Spleen (tissue), 11 donors: ENCODE data around the gene GCSAML. TPM values are rescaled to one million over a fixed set of nuclear protein-coding genes. Genes with fewer than 3 reads are reported as not detected.

ENCODE experiments used
- DNase-seq: peaks from one replicate; pipeline ENCODE4 v3.0.0-alpha.2; 2020
- H3K27ac ChIP-seq, 8 donors: fragments of 200-600 bp; sonication (generic) in 7 of 8; 1 replicate in 4 of 8; 2 replicates in 4 of 8; pipeline versions ENCODE4 v1.5.0 to v1.8.0; 2016 to 2021; ENCODE audit warnings: inconsistent platforms in 4 of 8, mild to moderate bottlenecking in 4 of 8, moderate library complexity in 1 of 8
- H3K27me3 ChIP-seq, 7 donors: fragments of 200-600 bp; sonication (generic) in 6 of 7; replicated peaks in 1 of 7; 1 replicate in 4 of 7; 2 replicates in 3 of 7; pipeline versions ENCODE4 v1.5.0 to v1.8.0; 2016 to 2021; ENCODE audit warnings: inconsistent platforms in 3 of 7, mild to moderate bottlenecking in 1 of 7
- H3K36me3 ChIP-seq, 6 donors: fragments of 200-600 bp; sonication (generic) in 5 of 6; 1 replicate in 4 of 6; 2 replicates in 2 of 6; pipeline versions ENCODE4 v1.5.0 to v1.8.0; 2016 to 2021; ENCODE audit warnings: inconsistent platforms in 2 of 6
- H3K4me1 ChIP-seq, 6 donors: fragments of 200-600 bp; sonication (generic) in 5 of 6; 1 replicate in 3 of 6; 2 replicates in 3 of 6; pipeline versions ENCODE4 v1.5.0 to v1.8.0; 2016 to 2021; ENCODE audit warnings: inconsistent platforms in 3 of 6
- H3K4me3 ChIP-seq, 8 donors: fragments of 200-600 bp; sonication (generic) in 7 of 8; 1 replicate in 4 of 8; 2 replicates in 4 of 8; pipeline versions ENCODE4 v1.5.0 to v1.8.0; 2016 to 2021; ENCODE audit warnings: inconsistent platforms in 4 of 8, mild to moderate bottlenecking in 4 of 8, moderate library complexity in 2 of 8
- H3K9me3 ChIP-seq, 8 donors: fragments of 200-600 bp; sonication (generic) in 7 of 8; 1 replicate in 4 of 8; 2 replicates in 4 of 8; pipeline versions ENCODE4 v1.5.0 to v1.8.0; 2016 to 2021; ENCODE audit warnings: inconsistent platforms in 4 of 8
- CTCF ChIP-seq, 11 experiments: fragments of 200-600 bp in 7 of 11; fragments of 450-650 bp in 4 of 11; sonication (generic) in 4 of 11; IDR thresholded peaks in 8 of 11; conservative IDR thresholded peaks in 3 of 11; 1 replicate in 7 of 11; 2 replicates in 4 of 11; pipeline versions ENCODE4 v1.4.0 to v1.8.0; 2016 to 2021; ENCODE audit warnings: antibody characterized with exemption in 11 of 11, inconsistent platforms in 4 of 11, mild to moderate bottlenecking in 1 of 11
- POLR2A ChIP-seq, 3 donors: fragments of 450-650 bp; IDR thresholded peaks; one replicate each; pipeline ENCODE4 v1.5.1; 2017; ENCODE audit warnings: antibody characterized with exemption in 3 of 3, mild to moderate bottlenecking in 1 of 3
- POLR2AphosphoS5 ChIP-seq, 3 donors: sonication (generic); formaldehyde crosslinking; IDR thresholded peaks; one replicate each; pipeline ENCODE4 v1.5.1; 2017; ENCODE audit warnings: antibody characterized with exemption in 3 of 3
- WGBS, 5 donors: extraction: QIAGEN DNeasy Blood & Tissue Kit in 3 of 5; methylation state at CpG; one replicate each; pipeline versions ENCODE4 v1.1.5 to v1.1.7; 2013 to 2018; 5-methylcytosine and 5-hydroxymethylcytosine counted together
- intact Hi-C: fragments of 100-400 bp; cut with DNase I; formaldehyde crosslinking; loops from one replicate; pipeline ENCODE4 v1.15.0; 2023; ENCODE audit warnings: low total_unique reads
- polyA plus RNA-seq, 3 donors: library from polyadenylated mRNA; stranded (reverse); fragments of 200-250 nt; gene quantifications; one replicate each; pipeline ENCODE4 v1.2.1, GENCODE V29; 2013
- total RNA-seq, 7 donors: library from RNA; depleted of rRNA in 3 of 7; stranded (reverse); fragments of >200 nt in 3 of 7; fragmentation: NEBNext Ultra II Directional in 4 of 7; extraction: Animal tissue kit (Norgen Biotek cat#: 25700) in 4 of 7; gene quantifications; one replicate each; pipeline versions ENCODE4 v1.1.0 to v1.2.1, GENCODE V29; 2016 to 2021
- donor health status: healthy with polysubstance abuse.
- donor health status: DM: no; HTN: no; CAD: no; lungs with moderate emphysema.
- donor health status: DM: no; HTN: no; CAD: no.
- donor health status: Bipolar disorder and iron deficiency.
- donor health status: healthy.
- donor health status: DM: no; HTN: no; CAD: no.
- donor health status: DM: yes; HTN: yes; CAD: no.

The GCSAML gene
- total and polyA plus RNA-seq, 10 donors = 0.03 to 0.74 (median 0.44) TPM; not detected in 2

- WGBS, 5 donors = 77 to 91% (median 84%) methylated on average over 5 of the region's 5 CpGs
- no peak for DNase-seq
- Histone ChIP-seq H3K27ac (no peak overlapping the region), H3K4me1 (no peaks in the 10 kb centered on the region), H3K4me3 (no peak overlapping the region), H3K9me3 (no peaks in the 10 kb centered on the region), H3K36me3 (no peaks in the 10 kb centered on the region), H3K27me3 (peaks cover 0 to 6% (median 0%) of the 10 kb centered on the region in 7 donors)
- intact Hi-C loops = no loop called here
- TF ChIP-seq POLR2AphosphoS5 (IDR thresholded peaks at IDR 0.05) = no peak
- TF ChIP-seq CTCF (IDR thresholded peaks at IDR 0.05 in 8 of 11, conservative IDR thresholded peaks at IDR 0.05 in 3 of 11) = no peak
- TF ChIP-seq POLR2A (IDR thresholded peaks at IDR 0.05) = no peak
These were observed 10.4 kb upstream of the GCSAML start for GRCh38 chr1:247538561-247538960.

- no peak for DNase-seq
- TF ChIP-seq POLR2AphosphoS5 (IDR thresholded peaks at IDR 0.05) (no peak), POLR2A (IDR thresholded peaks at IDR 0.05) (no peak), CTCF (IDR thresholded peaks at IDR 0.05 in 8 of 11, conservative IDR thresholded peaks at IDR 0.05 in 3 of 11) (no peak)
- Histone ChIP-seq H3K27ac (no peak overlapping the region), H3K4me1 (no peaks in the 10 kb centered on the region), H3K27me3 (peaks cover 0 to 6% (median 0%) of the 10 kb centered on the region in 7 donors), H3K36me3 (no peaks in the 10 kb centered on the region), H3K4me3 (no peak overlapping the region), H3K9me3 (no peaks in the 10 kb centered on the region)
- intact Hi-C loops = no loop called here
- WGBS, 5 donors = 54 to 72% (median 63%) methylated on average over 6 of the region's 6 CpGs
These were observed 9.7 kb upstream of the GCSAML start for GRCh38 chr1:247539215-247539614.

GRCh38 chr1:247540581-247540980 lies 8.4 kb upstream of the GCSAML start:
- no peak for DNase-seq
- intact Hi-C loops = no loop called here
- no peaks in the 10 kb centered on the region for H3K36me3 ChIP-seq
- no peaks in the 10 kb centered on the region for H3K9me3 ChIP-seq
- peaks cover 0 to 6% (median 0%) of the 10 kb centered on the region in 7 donors for H3K27me3 ChIP-seq
- no peak overlapping the region for H3K4me3 ChIP-seq
- H3K27ac ChIP-seq = no peak overlapping the region
- TF ChIP-seq POLR2AphosphoS5 (IDR thresholded peaks at IDR 0.05) = no peak
- TF ChIP-seq CTCF (IDR thresholded peaks at IDR 0.05 in 8 of 11, conservative IDR thresholded peaks at IDR 0.05 in 3 of 11) = no peak
- no peak for TF ChIP-seq POLR2A (IDR thresholded peaks at IDR 0.05)
- H3K4me1 ChIP-seq = no peaks in the 10 kb centered on the region
- 19 to 33% (median 20%) methylated on average over 7 of the region's 7 CpGs for WGBS, 5 donors

- Histone ChIP-seq H3K4me3 (no peak overlapping the region), H3K36me3 (no peaks in the 10 kb centered on the region), H3K9me3 (no peaks in the 10 kb centered on the region), H3K27me3 (peaks cover 0 to 7% (median 0%) of the 10 kb centered on the region in 7 donors), H3K27ac (no peak overlapping the region), H3K4me1 (no peaks in the 10 kb centered on the region)
- intact Hi-C loops = no loop called here
- DNase-seq = no peak
- 51 to 80% (median 60%) methylated on average over 3 of the region's 3 CpGs for WGBS, 5 donors
- TF ChIP-seq POLR2AphosphoS5 (IDR thresholded peaks at IDR 0.05) (no peak), CTCF (IDR thresholded peaks at IDR 0.05 in 8 of 11, conservative IDR thresholded peaks at IDR 0.05 in 3 of 11) (no peak), POLR2A (IDR thresholded peaks at IDR 0.05) (no peak)
These were observed 6.1 kb upstream of the GCSAML start for GRCh38 chr1:247542811-247543210.
